Progenitor cell of endocrine pancreas (in vitro differentiated cells): ENCODE measurements around the gene CPA1. TPM values are rescaled to one million over a fixed set of nuclear protein-coding genes. Genes with fewer than 3 reads are reported as not detected.

Source experiments
- DNase-seq: peaks from one replicate; pipeline ENCODE4 v3.0.0; 2021; ENCODE audit warnings: low spot score; ENCODE audit not compliant: unreplicated experiment
- H3K27ac Mint-ChIP-seq: 2 replicates; pipeline ENCODE4 v1.8.0; 2021; ENCODE audit warnings: mild to moderate bottlenecking, moderate library complexity, mixed read lengths
- H3K27me3 Mint-ChIP-seq: 2 replicates; pipeline ENCODE4 v1.8.0; 2021; ENCODE audit warnings: mixed read lengths
- H3K36me3 Mint-ChIP-seq: 2 replicates; pipeline ENCODE4 v1.8.0; 2022; ENCODE audit warnings: mixed read lengths; ENCODE audit not compliant: insufficient read depth
- H3K4me1 Mint-ChIP-seq: 2 replicates; pipeline ENCODE4 v1.8.0; 2021; ENCODE audit warnings: low read depth, mixed read lengths
- H3K4me3 Mint-ChIP-seq: 2 replicates; pipeline ENCODE4 v1.8.0; 2021; ENCODE audit warnings: low read depth, mild to moderate bottlenecking, moderate library complexity, mixed read lengths
- H3K9me3 Mint-ChIP-seq: 2 replicates; pipeline ENCODE4 v1.8.0; 2021; ENCODE audit warnings: low read depth, mixed read lengths
- total RNA-seq: library from RNA; stranded (reverse); gene quantifications from 2 replicates; pipeline ENCODE4 v1.2.1, GENCODE V29; 2021
- TF ChIP-seq, protein P1 (sequence below): fragments of 200-600 bp; sonication (generic); IDR thresholded peaks from one replicate; pipeline ENCODE4 v1.5.0; 2021; ENCODE audit warnings: antibody characterized with exemption, mild to moderate bottlenecking; ENCODE audit not compliant: unreplicated experiment

CPA1 gene
- total RNA-seq, 1 donor from 2014 or later, result 17.8 TPM

DNA sequence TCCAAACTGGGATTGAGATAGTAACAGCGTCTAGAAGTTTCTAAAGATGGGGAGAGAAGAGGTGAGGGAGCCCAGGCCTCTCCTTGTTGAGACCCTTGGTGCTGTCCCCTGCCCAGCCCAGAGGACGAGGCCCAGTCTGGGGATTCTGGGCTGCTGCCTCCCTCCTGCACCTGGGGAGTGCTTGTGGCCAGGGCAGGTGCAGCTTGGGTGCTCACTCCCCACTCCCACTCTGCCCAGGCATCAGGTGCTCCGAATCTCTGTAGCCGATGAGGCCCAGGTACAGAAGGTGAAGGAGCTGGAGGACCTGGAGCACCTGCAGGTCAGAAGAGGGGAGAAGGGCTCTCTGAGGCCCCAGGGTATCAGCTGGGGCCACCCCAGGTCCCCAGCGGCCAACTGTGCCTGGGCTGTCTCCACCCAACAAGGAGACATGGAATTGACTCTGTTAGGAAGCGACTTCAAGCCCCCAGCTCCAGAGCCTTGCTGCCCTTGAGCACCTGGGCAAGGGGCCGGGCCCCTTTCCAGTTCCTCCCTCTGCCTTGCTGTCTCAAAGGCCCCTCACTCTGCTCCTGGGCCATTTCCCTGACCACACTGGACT lies 664 bp downstream of the CPA1 start:
- Mint-ChIP-seq H3K9me3 (peaks cover 11% of the 10 kb centered on the region), H3K4me1 (peaks cover 17% of the 10 kb centered on the region), H3K4me3 (no peak overlapping the region), H3K36me3 (peaks cover 6% of the 10 kb centered on the region), H3K27me3 (no peaks in the 10 kb centered on the region), H3K27ac (peak overlapping the region; percentile 98)
- TF ChIP-seq, protein P1, sequence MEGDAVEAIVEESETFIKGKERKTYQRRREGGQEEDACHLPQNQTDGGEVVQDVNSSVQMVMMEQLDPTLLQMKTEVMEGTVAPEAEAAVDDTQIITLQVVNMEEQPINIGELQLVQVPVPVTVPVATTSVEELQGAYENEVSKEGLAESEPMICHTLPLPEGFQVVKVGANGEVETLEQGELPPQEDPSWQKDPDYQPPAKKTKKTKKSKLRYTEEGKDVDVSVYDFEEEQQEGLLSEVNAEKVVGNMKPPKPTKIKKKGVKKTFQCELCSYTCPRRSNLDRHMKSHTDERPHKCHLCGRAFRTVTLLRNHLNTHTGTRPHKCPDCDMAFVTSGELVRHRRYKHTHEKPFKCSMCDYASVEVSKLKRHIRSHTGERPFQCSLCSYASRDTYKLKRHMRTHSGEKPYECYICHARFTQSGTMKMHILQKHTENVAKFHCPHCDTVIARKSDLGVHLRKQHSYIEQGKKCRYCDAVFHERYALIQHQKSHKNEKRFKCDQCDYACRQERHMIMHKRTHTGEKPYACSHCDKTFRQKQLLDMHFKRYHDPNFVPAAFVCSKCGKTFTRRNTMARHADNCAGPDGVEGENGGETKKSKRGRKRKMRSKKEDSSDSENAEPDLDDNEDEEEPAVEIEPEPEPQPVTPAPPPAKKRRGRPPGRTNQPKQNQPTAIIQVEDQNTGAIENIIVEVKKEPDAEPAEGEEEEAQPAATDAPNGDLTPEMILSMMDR, result no peak
- no peak for DNase-seq

DNA sequence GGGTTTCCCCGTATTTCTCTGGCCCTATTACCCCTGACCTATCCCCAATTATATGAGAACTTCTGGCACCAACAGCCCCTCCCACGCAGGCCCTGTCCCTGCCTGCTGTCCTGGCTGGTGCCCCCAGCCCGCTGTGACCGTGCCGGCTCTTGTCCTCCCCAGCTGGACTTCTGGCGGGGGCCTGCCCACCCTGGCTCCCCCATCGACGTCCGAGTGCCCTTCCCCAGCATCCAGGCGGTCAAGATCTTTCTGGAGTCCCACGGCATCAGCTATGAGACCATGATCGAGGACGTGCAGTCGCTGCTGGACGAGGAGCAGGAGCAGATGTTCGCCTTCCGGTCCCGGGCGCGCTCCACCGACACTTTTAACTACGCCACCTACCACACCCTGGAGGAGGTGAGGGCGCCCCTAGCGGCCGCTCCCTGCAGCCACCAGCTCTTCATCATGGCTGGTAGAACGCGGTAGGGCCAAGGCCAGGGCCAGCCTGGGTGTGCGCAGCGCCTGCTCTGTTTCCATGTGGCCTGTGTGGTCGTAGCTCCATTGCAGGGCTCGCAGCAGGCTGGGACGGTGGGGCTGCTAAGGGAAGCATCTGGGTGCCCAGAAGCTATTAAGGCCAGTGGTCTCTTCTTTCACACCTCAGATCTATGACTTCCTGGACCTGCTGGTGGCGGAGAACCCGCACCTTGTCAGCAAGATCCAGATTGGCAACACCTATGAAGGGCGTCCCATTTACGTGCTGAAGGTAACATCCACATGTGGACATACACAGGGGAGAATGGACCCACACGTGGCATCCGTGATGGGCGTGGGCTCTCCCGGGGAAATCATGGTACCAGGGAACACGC lies 1.4 kb downstream of the CPA1 start:
- no peak overlapping the region for H3K4me3 Mint-ChIP-seq
- no peaks in the 10 kb centered on the region for H3K27me3 Mint-ChIP-seq
- H3K36me3 Mint-ChIP-seq, result peaks cover under 1% of the 10 kb centered on the region
- H3K9me3 Mint-ChIP-seq, result peaks cover 4% of the 10 kb centered on the region
- H3K27ac Mint-ChIP-seq, result no peak overlapping the region
- TF ChIP-seq, protein P1, result peak; percentile 16
- H3K4me1 Mint-ChIP-seq, result peaks cover 17% of the 10 kb centered on the region
- DNase-seq, result no peak

DNA sequence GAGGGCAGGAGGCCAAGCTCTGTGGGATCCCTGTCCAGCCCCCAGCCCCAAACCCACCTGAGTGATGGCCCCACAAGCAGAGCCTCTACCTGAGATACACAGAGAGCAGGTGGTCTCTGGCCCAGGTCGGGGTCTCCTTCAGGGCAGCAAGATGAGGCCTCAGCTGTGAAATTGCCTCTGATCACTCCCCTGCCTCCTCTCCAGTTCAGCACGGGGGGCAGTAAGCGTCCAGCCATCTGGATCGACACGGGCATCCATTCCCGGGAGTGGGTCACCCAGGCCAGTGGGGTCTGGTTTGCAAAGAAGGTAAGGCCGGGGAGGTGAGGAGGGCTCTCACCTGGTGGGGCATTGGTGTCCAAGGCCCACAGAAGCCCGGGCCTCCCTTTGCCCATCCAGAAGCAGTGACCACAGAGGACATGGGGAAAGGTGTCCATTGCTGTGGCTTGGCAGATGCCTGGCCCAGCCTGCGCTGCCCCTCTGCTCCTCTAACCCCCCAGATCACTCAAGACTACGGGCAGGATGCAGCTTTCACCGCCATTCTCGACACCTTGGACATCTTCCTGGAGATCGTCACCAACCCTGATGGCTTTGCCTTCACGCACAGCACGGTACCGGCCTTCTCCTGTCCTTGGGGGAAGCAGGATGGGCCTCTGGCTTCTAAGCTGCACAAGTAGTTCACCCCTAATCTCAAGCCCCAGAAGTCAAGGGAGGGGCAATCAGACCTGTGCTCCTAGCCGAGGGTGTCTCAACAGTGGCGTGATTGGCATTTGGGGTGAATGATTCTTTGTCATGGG lies 3.1 kb downstream of the CPA1 start:
- peaks cover 17% of the 10 kb centered on the region for H3K4me1 Mint-ChIP-seq
- no peak overlapping the region for H3K27ac Mint-ChIP-seq
- TF ChIP-seq, protein P1, result no peak
- no peak overlapping the region for H3K4me3 Mint-ChIP-seq
- DNase-seq, result no peak
- no peaks in the 10 kb centered on the region for H3K27me3 Mint-ChIP-seq
- peaks cover 5% of the 10 kb centered on the region for H3K9me3 Mint-ChIP-seq
- H3K36me3 Mint-ChIP-seq, result peaks cover 4% of the 10 kb centered on the region

DNA sequence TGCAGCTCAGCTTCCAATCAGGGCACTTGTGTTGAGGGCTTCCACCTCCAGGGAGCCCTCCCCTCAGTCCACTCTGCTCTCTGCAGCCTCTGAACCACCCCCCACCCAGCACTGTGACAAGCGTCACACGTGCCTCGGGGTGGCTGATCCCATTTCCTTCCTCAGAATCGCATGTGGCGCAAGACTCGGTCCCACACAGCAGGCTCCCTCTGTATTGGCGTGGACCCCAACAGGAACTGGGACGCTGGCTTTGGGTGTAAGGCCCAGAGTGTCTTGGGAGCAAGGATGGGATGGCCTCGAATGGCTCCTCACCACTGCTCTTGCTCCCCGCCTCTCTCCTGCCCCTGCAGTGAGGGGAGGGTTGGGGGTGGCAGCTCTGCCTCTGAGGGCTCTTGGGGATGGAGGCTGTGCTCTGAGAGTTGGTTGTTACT lies 4.1 kb downstream of the CPA1 start:
- H3K9me3 Mint-ChIP-seq, result peaks cover 8% of the 10 kb centered on the region
- H3K27ac Mint-ChIP-seq, result no peak overlapping the region
- H3K4me1 Mint-ChIP-seq, result peaks cover 11% of the 10 kb centered on the region
- no peak for DNase-seq
- H3K36me3 Mint-ChIP-seq, result peaks cover 6% of the 10 kb centered on the region
- H3K4me3 Mint-ChIP-seq, result no peak overlapping the region
- TF ChIP-seq, protein P1, result no peak
- no peaks in the 10 kb centered on the region for H3K27me3 Mint-ChIP-seq
